ENCODE data around the gene NEURL1.

Gene NEURL1

GRCh38 chr10:103578782-103579382 is 85.4 kb downstream of the NEURL1 start:
- TF ChIP-seq CTCF (conservative IDR thresholded peaks at IDR 0.05; ENCODE audit: low read depth, low read length) = no peak
- no peak overlapping the region for H3K4me3 ChIP-seq (ENCODE audit: low read depth, low read length)
- no peak for DNase-seq (ENCODE audit: low read depth)

GRCh38 chr10:103580011-103580410 is 86.5 kb downstream of the NEURL1 start:
- no peak for DNase-seq (ENCODE audit: low read depth)
- H3K4me3 ChIP-seq (ENCODE audit: low read depth, low read length) = no peak overlapping the region
- TF ChIP-seq CTCF (conservative IDR thresholded peaks at IDR 0.05; ENCODE audit: low read depth, low read length) = no peak

GRCh38 chr10:103580430-103580829 is 86.9 kb downstream of the NEURL1 start:
- H3K4me3 ChIP-seq (ENCODE audit: low read depth, low read length) = no peak overlapping the region
- no peak for TF ChIP-seq CTCF (conservative IDR thresholded peaks at IDR 0.05; ENCODE audit: low read depth, low read length)
- DNase-seq (ENCODE audit: low read depth) = no peak

- TF ChIP-seq CTCF (conservative IDR thresholded peaks at IDR 0.05; ENCODE audit: low read depth, low read length) = no peak
- no peak overlapping the region for H3K4me3 ChIP-seq (ENCODE audit: low read depth, low read length)
- DNase-seq (ENCODE audit: low read depth) = no peak
Observed at GRCh38 chr10:103581499-103581898, 88.0 kb downstream of the NEURL1 start.

GRCh38 chr10:103582331-103583123 is 89.0 kb downstream of the NEURL1 start:
- H3K4me3 ChIP-seq (ENCODE audit: low read depth, low read length) = no peak overlapping the region
- no peak for DNase-seq (ENCODE audit: low read depth)
- TF ChIP-seq CTCF (conservative IDR thresholded peaks at IDR 0.05; ENCODE audit: low read depth, low read length) = no peak

GRCh38 chr10:103583871-103584215 is 90.3 kb downstream of the NEURL1 start:
- H3K4me3 ChIP-seq (ENCODE audit: low read depth, low read length) = no peak overlapping the region
- no peak for DNase-seq (ENCODE audit: low read depth)
- no peak for TF ChIP-seq CTCF (conservative IDR thresholded peaks at IDR 0.05; ENCODE audit: low read depth, low read length)
